GM12878 (cell line): ENCODE results near the gene FRS3. TPM values are rescaled to one million over a fixed set of nuclear protein-coding genes. Genes with fewer than 3 reads are reported as not detected.

ENCODE experiments used
- ATAC-seq: fragments of 200-7000 bp; cut with Tn5 transposase; 3 replicates; pipeline ENCODE4 v1.9.1; 2020; ENCODE audit warnings: mild to moderate bottlenecking, moderate library complexity
- BruUV-seq: library from RNA; stranded (reverse); fragments of 400-500 nt; replicated peaks from 2 replicates; lab custom pipeline; 2021; lab: Mats Ljungman, UMichigan
- CTCF ChIA-PET: fragments of 300-600 bp; sonication (Branson Sonifier 250); formaldehyde crosslinking; extraction: SDS; loops from one replicate; lab custom pipeline; 2021; ENCODE audit warnings: inconsistent platforms; lab: Yijun Ruan, JAX
- POLR2A ChIA-PET: fragments of 350-600 bp; formaldehyde crosslinking; extraction: SDS; loops from one replicate; lab custom pipeline; 2021; ENCODE audit warnings: inconsistent platforms; lab: Charles Lee
- RAD21 ChIA-PET: fragments of 300-600 bp; sonication (Branson Sonifier 250); formaldehyde crosslinking; loops from one replicate; lab custom pipeline; 2023; ENCODE audit warnings: antibody characterized with exemption; ENCODE audit not compliant: unreplicated experiment; lab: Charles Lee
- SMC1A ChIA-PET: fragments of 300-600 bp; sonication (Branson Sonifier 250); formaldehyde crosslinking; loops from one replicate; lab custom pipeline; 2023; ENCODE audit not compliant: unreplicated experiment, uncharacterized antibody; lab: Charles Lee
- DNase-seq: peaks from one replicate; pipeline ENCODE4 v3.0.0-alpha.2; 2011; ENCODE audit warnings: low read depth, low spot score
- FAIRE-seq: peaks from 3 replicates; lab custom pipeline; 2011; peaks lifted over from hg19 to GRCh38; lab: Jason Lieb, UNC
- H2AFZ ChIP-seq: 2 replicates; pipeline ENCODE4 v1.6.0; 2011; ENCODE audit warnings: low read depth, low read length, control low read depth; ENCODE audit not compliant: control insufficient read depth
- H3K27ac ChIP-seq: 2 replicates; pipeline ENCODE4 v1.5.1; 2011; ENCODE audit warnings: control low read depth; ENCODE audit not compliant: control insufficient read depth, insufficient read depth
- H3K27me3 ChIP-seq, 2 experiments: replicated peaks in 1 of 2; 2 replicates each; pipeline versions ENCODE4 v1.6.0 to v1.6.1; 2011; ENCODE audit warnings: low read length in 1 of 2; ENCODE audit not compliant: control insufficient read depth in 2 of 2, insufficient read depth in 2 of 2
- H3K36me3 ChIP-seq, 2 experiments: 2 replicates each; pipeline ENCODE4 v1.5.1; 2011; ENCODE audit warnings: low read length in 1 of 2; ENCODE audit not compliant: control insufficient read depth in 2 of 2, insufficient read depth in 2 of 2
- H3K4me1 ChIP-seq: 2 replicates; pipeline ENCODE4 v1.6.1; 2011; ENCODE audit warnings: mild to moderate bottlenecking, low read length, moderate library complexity, mixed read lengths; ENCODE audit not compliant: control insufficient read depth, insufficient read depth
- H3K4me2 ChIP-seq: 2 replicates; pipeline ENCODE4 v1.6.0; 2011; ENCODE audit warnings: control low read depth; ENCODE audit not compliant: control insufficient read depth, insufficient read depth
- H3K4me3 ChIP-seq: fragments of 200-600 bp; sonication (generic); 2 replicates; pipeline ENCODE4 v1.5.1; 2016
- H3K79me2 ChIP-seq: 2 replicates; pipeline ENCODE4 v1.6.0; 2011; ENCODE audit warnings: low read length; ENCODE audit not compliant: control insufficient read depth, insufficient read depth
- H3K9ac ChIP-seq: 2 replicates; pipeline ENCODE4 v1.8.0; 2011; ENCODE audit warnings: low read length, control low read depth, mixed read lengths; ENCODE audit not compliant: control insufficient read depth, insufficient read depth
- H3K9me3 ChIP-seq: replicated peaks from 3 replicates; pipeline ENCODE4 v1.5.1; 2011; ENCODE audit warnings: mild to moderate bottlenecking, low read length; ENCODE audit not compliant: control insufficient read depth, insufficient read depth
- H4K20me1 ChIP-seq: 2 replicates; pipeline ENCODE4 v1.6.0; 2011; ENCODE audit not compliant: control insufficient read depth, insufficient read depth
- E2F4 ChIP-seq: IDR thresholded peaks from 2 replicates; pipeline ENCODE4 v1.6.1; 2012; ENCODE audit warnings: low read depth, low read length, improper control_type of control experiment
- WRNIP1 ChIP-seq: IDR thresholded peaks from 2 replicates; pipeline ENCODE4 v1.6.1; 2011; ENCODE audit warnings: low read depth, low read length, improper control_type of control experiment, borderline replicate concordance
- ZNF622 ChIP-seq: fragments of 450-650 bp; IDR thresholded peaks from 2 replicates; pipeline ENCODE4 v1.6.1; 2017; ENCODE audit warnings: mild to moderate bottlenecking, inconsistent platforms
- WGBS: methylation state at CpG from one replicate; pipeline ENCODE4 v1.1.6; 2016; ENCODE audit warnings: low lambda C conversion rate; ENCODE audit not compliant: insufficient replicate concordance, insufficient coverage; ENCODE audit errors: missing lambda C conversion rate; 5-methylcytosine and 5-hydroxymethylcytosine counted together
- in situ Hi-C: fragments of 300-500 bp; cut with MboI; formaldehyde crosslinking; loops from 9 replicates; pipeline ENCODE4 v1.14.3; 2018; ENCODE audit warnings: mixed read lengths
- intact Hi-C: fragments of 100-400 bp; cut with micrococcal nuclease; formaldehyde crosslinking; loops from one replicate; pipeline ENCODE4 v1.14.2; 2022; ENCODE audit not compliant: unreplicated experiment
- polyA plus RNA-seq, 11 experiments: library from polyadenylated mRNA; depleted of rRNA in 4 of 11; unstranded in 6 of 11; stranded (reverse) in 5 of 11; fragments of >200 nt; fragmentation: Nextera tagmentation in 4 of 11; fragmentation: Illumina TruSeq in 1 of 11; extraction: Ambion mirVana in 4 of 11; extraction: Trizol in 1 of 11; gene quantifications; 1 replicate in 1 of 11; 2 replicates in 10 of 11; pipeline versions ENCODE4 v1.2.1 to v1.2.3, GENCODE V29; 2011 to 2016; ENCODE audit warnings: inconsistent platforms in 2 of 11, missing spikeins in 2 of 11, low read depth in 1 of 11
- total RNA-seq, 4 experiments: library from RNA; depleted of rRNA in 3 of 4; stranded (reverse); fragments of >200 nt in 3 of 4; fragmentation: Illumina TruSeq in 1 of 4; extraction: Trizol in 1 of 4; gene quantifications; 2 replicates each; pipeline versions ENCODE4 v1.2.1 to v1.2.3, GENCODE V29; 2013 to 2021

FRS3 gene
- total and polyA plus RNA-seq, 10 of the 15 experiments (the other 5 are each of a cell fraction or from before 2014, with no cell fraction given), result 0.05 to 3.4 (median 1.5) TPM

GRCh38 chr6:41729624-41730023 is 50.1 kb downstream of the FRS3 start:
- H3K27ac ChIP-seq, result peak overlapping the region; percentile 98
- in situ Hi-C loops, result no loop called here

More at GRCh38 chr6:41729624-41730023, 50.1 kb downstream of the FRS3 start:
- no peak overlapping the region for H2AFZ ChIP-seq
- FAIRE-seq (no peak), DNase-seq (no peak), ATAC-seq (no peak)
- TF ChIP-seq ZNF622, result no peak
- TF ChIP-seq E2F4, result no peak
- 0 out of 2 replicates have a peak, but pooled peaks have one; percentile 81 for TF ChIP-seq WRNIP1
- H3K9ac ChIP-seq, result peak overlapping the region; percentile 93
- no peaks in the 10 kb centered on the region for H3K27me3 ChIP-seq
- ChIA-PET CTCF (interaction anchor here (4.6 to 5.6 kb wide), 2 partner anchors 14 to 24 kb away, joined by 21 to 46 read pairs; no protein-coding TSS in a partner anchor), POLR2A (interaction anchor here (8.4 to 9.6 kb wide), 2 partner anchors 11 to 23 kb away, joined by 180 to 293 read pairs; no protein-coding TSS in a partner anchor), RAD21 (interaction anchor here (0.8 to 8.5 kb wide), 4 partner anchors 11 to 57 kb away, joined by 3 to 300 read pairs (median 18); no protein-coding TSS in a partner anchor), SMC1A (interaction anchor here (0.5 to 8.5 kb wide), 5 partner anchors 8 to 49 kb away, joined by 3 to 168 read pairs (median 88); no protein-coding TSS in a partner anchor)
- peaks cover 2 to 8% of the 10 kb centered on the region in 2 experiments; a peak in 2 of 4 replicates for H3K36me3 ChIP-seq
- peaks cover 52% of the 10 kb centered on the region for H3K4me1 ChIP-seq
- no peaks in the 10 kb centered on the region for H3K9me3 ChIP-seq
- intact Hi-C loops, result loop anchor here (5.0 to 10.0 kb wide), 3 partner anchors 32 to 655 kb away; partner anchors contain the start of genes FOXP4, NFYA and OARD1
- no peaks in the 10 kb centered on the region for H4K20me1 ChIP-seq
- H3K4me2 ChIP-seq, result peak overlapping the region; percentile 99
- BruUV-seq, result no TSS peak
- WGBS, result 11% methylated on average over 7 of the region's 7 CpGs
- peaks cover 95% of the 10 kb centered on the region for H3K79me2 ChIP-seq
- H3K4me3 ChIP-seq, result peak overlapping the region; percentile 92
